ENCODE measurements around the gene MRPS31. TPM values are rescaled to one million over a fixed set of nuclear protein-coding genes. Genes with fewer than 3 reads are reported as not detected.

Gene MRPS31
- polyA plus RNA-seq, 1 experiment: 22.8 TPM

- TF ChIP-seq, protein P1, sequence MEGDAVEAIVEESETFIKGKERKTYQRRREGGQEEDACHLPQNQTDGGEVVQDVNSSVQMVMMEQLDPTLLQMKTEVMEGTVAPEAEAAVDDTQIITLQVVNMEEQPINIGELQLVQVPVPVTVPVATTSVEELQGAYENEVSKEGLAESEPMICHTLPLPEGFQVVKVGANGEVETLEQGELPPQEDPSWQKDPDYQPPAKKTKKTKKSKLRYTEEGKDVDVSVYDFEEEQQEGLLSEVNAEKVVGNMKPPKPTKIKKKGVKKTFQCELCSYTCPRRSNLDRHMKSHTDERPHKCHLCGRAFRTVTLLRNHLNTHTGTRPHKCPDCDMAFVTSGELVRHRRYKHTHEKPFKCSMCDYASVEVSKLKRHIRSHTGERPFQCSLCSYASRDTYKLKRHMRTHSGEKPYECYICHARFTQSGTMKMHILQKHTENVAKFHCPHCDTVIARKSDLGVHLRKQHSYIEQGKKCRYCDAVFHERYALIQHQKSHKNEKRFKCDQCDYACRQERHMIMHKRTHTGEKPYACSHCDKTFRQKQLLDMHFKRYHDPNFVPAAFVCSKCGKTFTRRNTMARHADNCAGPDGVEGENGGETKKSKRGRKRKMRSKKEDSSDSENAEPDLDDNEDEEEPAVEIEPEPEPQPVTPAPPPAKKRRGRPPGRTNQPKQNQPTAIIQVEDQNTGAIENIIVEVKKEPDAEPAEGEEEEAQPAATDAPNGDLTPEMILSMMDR (IDR thresholded peaks at IDR 0.05; ENCODE audit: low read depth, low read length): no peak
- Histone ChIP-seq H3K4me3 (ENCODE audit: low read depth, low read length) (no peak overlapping the region), H3K27me3 (ENCODE audit: control insufficient read depth, insufficient read depth, low read length) (peaks cover 9% of the 10 kb centered on the region), H3K9me3 (ENCODE audit: control insufficient read depth, insufficient read depth, low read length) (no peaks in the 10 kb centered on the region), H3K27ac (ENCODE audit: low read depth, low read length) (no peak overlapping the region)
- DNase-seq (ENCODE audit: low read depth, low spot score): no peak
- POLR2A ChIA-PET: no interaction called here
- CTCF ChIA-PET: interaction anchor here (1.0 to 9.1 kb wide), 3 partner anchors 611 to 995 kb away, joined by 3 to 138 read pairs (median 42); no protein-coding TSS in a partner anchor
Observed at GRCh38 chr13:40679480-40679985, 91.5 kb downstream of the MRPS31 start.

Small RNA genes lying within 50 kb of the gene (small RNA-seq; reads per million reads assigned to genes)
- gene MIR320D1 (ENCODE audit: insufficient read length, low read depth) (not detected), gene MIR621 (ENCODE audit: insufficient read length, low read depth) (not detected), gene RF00017 (ENCODE audit: insufficient read length, low read depth) (not detected)

Other genes with a start within 250 kb of the MRPS31 start
- gene FOXO1, start 104.5 kb downstream of the MRPS31 start, polyA plus RNA-seq (2011; rRNA removed): 0.12 and 0.19 TPM in 2 replicates
- 8.1 and 9.9 TPM in 2 replicates for gene SLC25A15, start 18.4 kb upstream of the MRPS31 start, polyA plus RNA-seq (2011; rRNA removed)
- gene ELF1, start 248.1 kb upstream of the MRPS31 start, polyA plus RNA-seq (2011; rRNA removed): 37.8 and 46.8 TPM in 2 replicates

Data from AG04450 (cell line).